ENCODE results near the gene GPSM3.
A peak's percentile ranks its signal among the peaks of the same experiment; 100 is the strongest.
"Not testable (repeated sequence)": the region's sequence is repeated elsewhere in the genome, so short reads cannot be mapped to it uniquely, and the experiment has no call there.

GPSM3 gene

GRCh38 chr6:32200711-32201475 is 8.4 kb upstream of the GPSM3 start:
- no peak for DNase-seq

- no peak for DNase-seq
These were observed 6.4 kb upstream of the GPSM3 start for GRCh38 chr6:32198866-32199265.

DNA sequence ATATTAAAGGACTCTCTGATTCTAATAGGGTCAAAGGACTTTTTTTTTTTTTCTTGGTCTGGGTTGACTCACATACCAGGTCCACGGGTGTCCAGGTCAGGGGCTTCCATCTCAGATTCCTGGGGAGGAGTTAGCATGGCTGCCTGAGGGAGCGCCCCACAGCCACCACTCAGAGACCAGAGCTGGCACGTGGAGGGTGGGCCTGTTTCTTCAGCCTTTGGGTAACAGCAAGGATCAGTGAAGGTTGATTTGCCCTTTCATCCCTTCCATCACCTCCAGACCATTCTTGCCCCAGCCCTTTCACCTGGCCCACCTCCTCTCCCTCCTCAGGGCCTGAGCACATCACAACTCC is 5.9 kb upstream of the GPSM3 start:
- no peak for DNase-seq

- peak; percentile 77 for DNase-seq
These were observed 4.5 kb upstream of the GPSM3 start for GRCh38 chr6:32196682-32197616.

DNA sequence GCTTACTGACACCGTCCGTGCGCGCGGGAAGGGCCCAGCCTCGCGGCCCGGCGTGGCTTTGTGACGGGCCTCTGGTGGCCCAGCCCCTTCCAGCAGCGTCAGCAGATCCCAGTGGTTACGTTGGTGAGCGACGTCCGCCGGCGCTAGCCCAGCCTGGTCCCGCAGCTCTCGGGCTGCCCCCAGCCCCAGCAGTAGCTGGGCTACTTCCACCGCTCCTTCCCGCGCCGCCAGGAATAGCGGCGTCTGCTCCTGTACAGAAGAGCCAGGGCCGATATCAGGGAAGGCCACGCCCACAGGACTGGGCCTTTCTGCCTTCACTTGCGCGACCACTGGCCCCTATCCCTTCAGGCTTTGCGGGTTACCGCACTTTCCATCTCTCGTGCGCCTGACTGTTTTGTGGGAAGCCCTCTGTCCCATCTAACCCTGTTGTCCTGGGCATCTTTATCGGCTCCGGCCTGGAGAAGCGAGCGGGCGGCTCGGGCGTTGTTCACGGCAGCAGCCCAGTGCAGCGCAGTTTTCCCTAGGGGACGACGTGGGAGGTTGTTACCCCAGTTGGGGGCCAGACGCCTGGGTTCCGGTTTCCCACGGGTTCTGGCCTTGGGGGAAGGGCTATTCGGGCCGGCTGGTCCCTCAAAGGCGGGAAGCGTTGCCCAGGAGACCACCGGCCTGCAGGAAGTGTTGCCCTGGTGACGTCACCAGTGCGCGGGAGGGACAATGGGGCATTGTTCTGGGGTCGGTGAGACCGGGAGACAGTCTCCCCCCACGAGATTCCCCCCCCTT is 3.6 kb upstream of the GPSM3 start:
- DNase-seq, result peak; percentile 98

DNA sequence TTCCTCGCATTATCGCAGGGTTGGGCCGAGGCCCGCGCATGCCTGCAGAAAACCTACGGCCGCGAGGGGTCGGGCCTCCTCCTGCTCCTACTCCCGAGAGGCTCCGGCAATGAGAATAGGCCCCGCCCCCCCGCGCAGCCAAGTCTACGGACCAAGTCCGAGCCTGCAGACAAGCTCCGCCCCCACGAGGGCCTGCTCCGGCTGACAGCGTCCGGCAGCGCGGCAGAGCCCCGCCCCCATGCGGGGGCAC is 3.1 kb upstream of the GPSM3 start:
- DNase-seq, result no peak

GRCh38 chr6:32194825-32195651 is 2.6 kb upstream of the GPSM3 start:
- no peak for DNase-seq

DNA sequence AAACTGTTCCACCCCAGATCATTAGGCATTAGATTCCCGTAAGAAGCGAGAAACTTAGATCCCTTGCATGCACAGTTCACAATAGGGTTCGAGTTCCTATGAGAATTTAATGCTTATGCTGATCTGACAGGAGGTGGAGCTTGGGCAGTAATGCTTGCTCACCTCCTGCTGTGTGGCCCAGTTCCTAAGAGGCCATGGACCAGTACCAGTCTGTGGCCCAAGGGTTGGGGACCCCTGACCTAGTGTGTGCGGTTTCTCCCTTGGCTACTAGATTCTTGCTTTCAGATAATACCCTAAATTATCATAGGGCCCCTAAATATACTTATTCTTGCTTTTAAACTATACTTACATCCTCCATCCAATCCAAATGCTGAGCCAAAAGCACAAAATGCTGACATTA is 1.9 kb upstream of the GPSM3 start:
- no peak for DNase-seq

DNA sequence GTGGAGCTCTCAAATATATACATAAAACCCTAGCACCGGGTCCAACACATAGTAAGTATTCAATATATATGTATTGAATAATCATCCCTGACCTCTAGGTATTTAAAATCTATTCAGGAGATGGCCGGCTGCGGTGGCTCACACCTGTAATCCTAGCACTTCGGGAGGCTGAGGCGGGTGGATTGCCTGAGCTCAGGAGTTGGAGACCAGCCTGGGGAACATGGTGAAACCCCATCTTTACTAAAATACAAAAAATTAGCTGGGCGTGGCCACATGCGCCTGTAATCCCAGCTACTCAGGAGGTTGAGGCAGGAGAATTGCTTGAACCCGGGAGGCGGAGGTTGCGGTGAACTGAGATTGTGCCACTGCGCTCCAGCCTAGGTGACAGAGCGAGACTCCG is 653 bp upstream of the GPSM3 start:
- not testable (repeated sequence) for DNase-seq

GRCh38 chr6:32191696-32192607 is 491 bp downstream of the GPSM3 start:
- no peak for DNase-seq

- DNase-seq, result no peak
These were observed 1.3 kb downstream of the GPSM3 start for GRCh38 chr6:32190911-32191677.

- DNase-seq, result peak; percentile 89
These were observed 2.2 kb downstream of the GPSM3 start, which contains the start of gene PBX2 for GRCh38 chr6:32190054-32190851. PBX2 (minus strand) TSS chr6:32190202; CDS start chr6:32189915, 287 bp downstream.

DNA sequence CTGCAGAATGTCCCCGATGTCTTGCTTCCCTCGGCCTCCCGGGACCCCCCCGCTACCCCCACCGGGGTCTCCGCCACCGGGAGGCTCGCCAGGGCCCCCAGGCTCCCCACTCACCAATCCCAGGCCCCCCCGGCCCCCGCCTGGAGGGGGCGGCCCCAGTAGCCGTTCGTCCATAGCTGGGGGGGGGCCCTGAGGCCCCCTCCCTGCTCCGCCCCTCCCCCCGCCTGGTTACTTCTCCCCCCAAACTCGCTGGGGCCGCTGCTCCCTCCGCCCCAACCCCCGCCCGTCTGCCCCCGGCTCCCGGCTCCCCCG is 2.7 kb downstream of the GPSM3 start:
- no peak for DNase-seq

GRCh38 chr6:32189069-32189741 is 3.2 kb downstream of the GPSM3 start:
- DNase-seq, result peak; percentile 34

DNA sequence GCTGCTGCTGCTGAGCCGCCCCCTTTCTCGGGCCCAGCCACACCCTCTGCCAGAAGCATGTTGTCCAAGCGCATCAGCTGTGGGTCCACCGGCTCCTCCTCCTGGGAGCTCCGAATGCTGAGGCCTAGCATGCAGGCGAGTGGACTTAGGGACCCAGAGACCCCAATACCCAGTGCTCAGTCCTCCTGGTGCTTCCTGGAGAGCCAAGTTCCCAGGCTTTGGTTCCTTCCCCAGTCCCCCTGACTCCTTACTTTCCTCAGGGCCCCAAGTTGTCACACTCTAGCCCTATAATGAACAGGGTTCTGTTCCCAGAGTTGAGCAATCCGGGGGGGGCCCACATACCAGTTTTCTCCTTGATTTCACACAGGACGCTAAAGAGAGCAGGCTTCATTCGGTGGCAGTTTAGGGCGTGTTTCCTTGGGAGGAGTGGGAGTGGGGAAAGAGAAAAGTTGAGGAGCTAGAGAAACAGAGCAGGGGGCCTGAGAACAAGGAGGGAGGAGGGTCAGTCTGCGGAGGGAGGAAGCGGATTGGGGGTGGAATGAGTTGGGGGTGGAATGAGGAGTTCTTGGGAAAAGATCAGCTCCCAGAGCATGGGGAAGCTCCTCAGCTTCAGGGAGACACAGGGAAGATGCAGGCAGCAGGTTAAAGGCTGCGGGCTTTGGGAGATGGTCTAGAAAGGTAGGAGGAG is 3.9 kb downstream of the GPSM3 start:
- DNase-seq, result peak; percentile 49

DNA sequence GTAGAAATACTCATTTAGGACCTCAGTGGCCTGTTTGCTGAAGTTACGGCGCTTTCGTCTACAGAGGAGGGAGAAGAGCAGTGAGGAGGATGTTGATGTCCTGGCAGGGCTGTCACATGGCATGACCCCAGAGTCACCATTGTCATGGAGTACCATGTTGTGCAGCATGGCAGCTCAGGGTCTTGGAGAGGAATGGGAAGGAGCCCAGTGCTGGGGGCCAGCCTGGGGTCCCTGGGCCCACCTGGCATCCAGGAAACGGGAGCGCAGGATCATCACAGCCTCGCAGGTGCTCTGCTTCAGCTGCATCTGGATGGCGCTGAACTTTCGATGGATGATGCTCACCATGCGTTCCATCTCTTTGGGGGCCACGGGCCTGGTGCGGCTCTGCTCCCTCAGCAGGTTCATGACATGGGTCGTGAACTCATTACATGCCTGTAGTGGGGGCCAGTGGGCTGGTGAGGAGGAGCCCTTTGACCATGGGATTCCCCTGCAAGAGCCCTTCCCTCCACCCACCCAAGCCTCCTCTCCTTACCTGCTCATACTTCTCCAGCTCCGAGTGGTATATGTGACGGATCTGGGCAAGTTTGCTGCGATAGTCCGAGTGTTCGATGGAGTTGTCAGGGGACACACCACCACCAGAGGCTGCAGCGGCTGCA is 4.6 kb downstream of the GPSM3 start:
- not testable (repeated sequence) for DNase-seq

- no peak for DNase-seq
These were observed 5.3 kb downstream of the GPSM3 start for GRCh38 chr6:32187009-32187709.

Measured in retina (tissue), 1 donor.